GM18507 (cell line): ENCODE results near the gene MTR.

Experiments used
- DNase-seq: peaks from one replicate; pipeline ENCODE4 v3.0.0; 2011; ENCODE audit warnings: low read depth; ENCODE audit not compliant: insufficient read length; ENCODE audit errors: extremely low spot score
- FAIRE-seq: peaks from 2 replicates; lab custom pipeline; 2011; peaks lifted over from hg19 to GRCh38; lab: Jason Lieb, UNC

The MTR gene

GRCh38 chr1:236773919-236774318 is 21.2 kb upstream of the MTR start:
- DNase-seq (no peak), FAIRE-seq (no peak)

- no peak for DNase-seq
- no peak for FAIRE-seq
Measured at GRCh38 chr1:236774926-236775325, 20.2 kb upstream of the MTR start.

GRCh38 chr1:236779312-236779711 is 15.8 kb upstream of the MTR start:
- FAIRE-seq (no peak), DNase-seq (no peak)

GRCh38 chr1:236785477-236785876 is 9.6 kb upstream of the MTR start:
- FAIRE-seq = no peak
- DNase-seq = no peak

GRCh38 chr1:236786453-236786852 is 8.6 kb upstream of the MTR start:
- FAIRE-seq (no peak), DNase-seq (no peak)

- FAIRE-seq (no peak), DNase-seq (no peak)
Measured at GRCh38 chr1:236794585-236795034, 482 bp upstream of the MTR start.

- DNase-seq = no peak
- FAIRE-seq = peak; percentile 56
Measured at GRCh38 chr1:236795757-236796667, 920 bp downstream of the MTR start.

GRCh38 chr1:236799001-236799400 is 3.9 kb downstream of the MTR start:
- no peak for DNase-seq
- FAIRE-seq = no peak

- no peak for FAIRE-seq
- no peak for DNase-seq
Measured at GRCh38 chr1:236800002-236800620, 5.0 kb downstream of the MTR start.

GRCh38 chr1:236800623-236801022 is 5.5 kb downstream of the MTR start:
- DNase-seq = no peak
- no peak for FAIRE-seq

- FAIRE-seq = no peak
- no peak for DNase-seq
Measured at GRCh38 chr1:236802264-236802663, 7.2 kb downstream of the MTR start.

- DNase-seq (no peak), FAIRE-seq (peak; percentile 9)
Measured at GRCh38 chr1:236806634-236807033, 11.5 kb downstream of the MTR start.

- FAIRE-seq = no peak
- DNase-seq = no peak
Measured at GRCh38 chr1:236808005-236808404, 12.9 kb downstream of the MTR start.

GRCh38 chr1:236808564-236809130 is 13.6 kb downstream of the MTR start:
- FAIRE-seq (no peak), DNase-seq (no peak)

- DNase-seq (no peak), FAIRE-seq (no peak)
Measured at GRCh38 chr1:236809148-236809547, 14.1 kb downstream of the MTR start.

- FAIRE-seq = no peak
- no peak for DNase-seq
Measured at GRCh38 chr1:236810018-236810417, 14.9 kb downstream of the MTR start.

- DNase-seq (no peak), FAIRE-seq (no peak)
Measured at GRCh38 chr1:236812334-236813030, 17.4 kb downstream of the MTR start.

- no peak for FAIRE-seq
- no peak for DNase-seq
Measured at GRCh38 chr1:236815941-236816340, 20.8 kb downstream of the MTR start.

GRCh38 chr1:236819856-236820255 is 24.8 kb downstream of the MTR start:
- FAIRE-seq (no peak), DNase-seq (no peak)

GRCh38 chr1:236821091-236821627 is 26.1 kb downstream of the MTR start:
- FAIRE-seq = no peak
- no peak for DNase-seq
